Measurements from ENCODE around the gene OSMR.

Gene OSMR

DNA sequence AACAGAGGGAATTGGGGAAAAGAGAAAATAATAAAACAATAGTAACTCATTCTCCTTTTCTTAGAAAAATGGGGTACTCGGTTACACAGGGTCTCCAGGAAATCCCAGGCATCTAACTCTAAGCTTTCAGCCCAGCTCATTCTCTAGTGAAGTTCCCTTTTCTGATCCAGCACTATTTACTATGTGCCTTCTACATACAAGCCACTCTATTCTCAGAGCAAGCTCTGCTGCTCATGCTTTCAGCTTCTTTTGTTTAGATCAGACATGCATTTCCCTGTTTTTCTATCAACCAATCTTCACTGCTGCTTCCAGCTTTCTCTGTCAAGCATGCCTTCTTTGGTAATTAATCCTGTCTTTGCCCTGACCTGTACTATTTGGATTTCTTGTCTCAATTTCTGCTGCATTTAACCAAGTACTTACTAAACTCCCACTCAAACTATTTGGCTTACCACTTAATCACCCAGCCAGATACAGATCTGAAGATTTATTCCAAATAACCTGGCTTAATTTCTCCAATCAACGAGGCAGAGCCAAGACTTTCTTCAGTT lies 25.3 kb downstream of the OSMR start:
- H3K27me3 ChIP-seq (ENCODE audit: low read length), result no peaks in the 10 kb centered on the region
- H3K9me2 ChIP-seq (replicated peaks; ENCODE audit: insufficient read depth, low read length), result no peaks in the 10 kb centered on the region
- no peak overlapping the region for H3K4me3 ChIP-seq (ENCODE audit: insufficient read depth, low read length, poor library complexity, severe bottlenecking)
- no peak overlapping the region for H3K9ac ChIP-seq (ENCODE audit: low read length)
- H3F3A ChIP-seq (ENCODE audit: insufficient read depth), result no peaks in the 10 kb centered on the region
- no peak overlapping the region for H3K27ac ChIP-seq (ENCODE audit: low read depth, low read length)
- no peaks in the 10 kb centered on the region for H3K79me2 ChIP-seq (ENCODE audit: insufficient read depth, low read length)
- no peak for TF ChIP-seq EZH2phosphoT487 (conservative IDR thresholded peaks at IDR 0.05; ENCODE audit: low read length)
- TF ChIP-seq, protein P1, sequence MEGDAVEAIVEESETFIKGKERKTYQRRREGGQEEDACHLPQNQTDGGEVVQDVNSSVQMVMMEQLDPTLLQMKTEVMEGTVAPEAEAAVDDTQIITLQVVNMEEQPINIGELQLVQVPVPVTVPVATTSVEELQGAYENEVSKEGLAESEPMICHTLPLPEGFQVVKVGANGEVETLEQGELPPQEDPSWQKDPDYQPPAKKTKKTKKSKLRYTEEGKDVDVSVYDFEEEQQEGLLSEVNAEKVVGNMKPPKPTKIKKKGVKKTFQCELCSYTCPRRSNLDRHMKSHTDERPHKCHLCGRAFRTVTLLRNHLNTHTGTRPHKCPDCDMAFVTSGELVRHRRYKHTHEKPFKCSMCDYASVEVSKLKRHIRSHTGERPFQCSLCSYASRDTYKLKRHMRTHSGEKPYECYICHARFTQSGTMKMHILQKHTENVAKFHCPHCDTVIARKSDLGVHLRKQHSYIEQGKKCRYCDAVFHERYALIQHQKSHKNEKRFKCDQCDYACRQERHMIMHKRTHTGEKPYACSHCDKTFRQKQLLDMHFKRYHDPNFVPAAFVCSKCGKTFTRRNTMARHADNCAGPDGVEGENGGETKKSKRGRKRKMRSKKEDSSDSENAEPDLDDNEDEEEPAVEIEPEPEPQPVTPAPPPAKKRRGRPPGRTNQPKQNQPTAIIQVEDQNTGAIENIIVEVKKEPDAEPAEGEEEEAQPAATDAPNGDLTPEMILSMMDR (IDR thresholded peaks at IDR 0.05; ENCODE audit: insufficient read depth, low read length, poor library complexity, severe bottlenecking), result no peak
- H3K36me3 ChIP-seq (ENCODE audit: low read length), result no peaks in the 10 kb centered on the region
- H3K9me3 ChIP-seq (ENCODE audit: insufficient read depth, low read length), result no peaks in the 10 kb centered on the region
- no peaks in the 10 kb centered on the region for H4K20me1 ChIP-seq (ENCODE audit: low read depth, low read length)
- no peak overlapping the region for H2AFZ ChIP-seq (ENCODE audit: low read depth, low read length, severe bottlenecking)
- no peak overlapping the region for H3K4me2 ChIP-seq (ENCODE audit: low read depth, low read length, poor library complexity, severe bottlenecking)

DNA sequence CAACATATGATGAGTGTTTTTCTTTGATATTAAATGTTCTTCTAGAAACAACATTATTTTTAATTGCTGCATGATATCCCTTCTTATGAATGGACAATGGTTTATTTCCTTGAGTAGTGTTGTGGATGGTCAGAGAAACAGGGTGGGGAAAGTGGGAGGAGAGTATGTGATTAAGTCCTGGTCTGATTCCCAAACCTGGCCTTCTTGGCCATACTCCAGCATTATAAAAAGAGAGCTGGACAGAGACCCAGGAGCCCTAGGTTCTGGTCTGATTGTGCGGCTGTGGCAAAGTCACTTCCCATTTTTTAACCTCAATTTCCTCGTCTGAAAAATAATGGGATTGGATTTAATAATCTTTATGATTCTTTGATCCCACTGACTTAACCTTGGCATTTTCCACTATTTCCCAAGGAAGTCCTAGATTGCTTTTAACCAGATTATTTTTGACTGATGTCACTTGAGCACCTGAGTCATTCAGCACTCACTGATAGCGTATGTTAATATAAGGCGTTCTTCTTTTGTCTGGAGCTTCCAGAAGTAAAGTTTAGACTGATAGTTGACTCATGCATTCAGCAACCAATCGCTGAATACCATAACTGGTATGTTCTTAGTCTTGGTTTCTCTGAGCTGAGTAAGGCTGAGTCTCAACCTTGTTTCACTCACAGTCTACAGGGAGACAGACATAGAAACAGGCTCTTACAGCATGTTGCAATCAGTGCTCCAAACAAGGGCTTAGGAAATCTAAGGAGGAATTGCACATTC lies 26.2 kb downstream of the OSMR start:
- no peaks in the 10 kb centered on the region for H3K27me3 ChIP-seq (ENCODE audit: low read length)
- H3K36me3 ChIP-seq (ENCODE audit: low read length), result no peaks in the 10 kb centered on the region
- H3K4me2 ChIP-seq (ENCODE audit: low read depth, low read length, poor library complexity, severe bottlenecking), result no peak overlapping the region
- H3K79me2 ChIP-seq (ENCODE audit: insufficient read depth, low read length), result no peaks in the 10 kb centered on the region
- H2AFZ ChIP-seq (ENCODE audit: low read depth, low read length, severe bottlenecking), result no peak overlapping the region
- H3F3A ChIP-seq (ENCODE audit: insufficient read depth), result no peaks in the 10 kb centered on the region
- no peak for TF ChIP-seq EZH2phosphoT487 (conservative IDR thresholded peaks at IDR 0.05; ENCODE audit: low read length)
- H3K4me3 ChIP-seq (ENCODE audit: insufficient read depth, low read length, poor library complexity, severe bottlenecking), result no peak overlapping the region
- no peaks in the 10 kb centered on the region for H3K9me3 ChIP-seq (ENCODE audit: insufficient read depth, low read length)
- H4K20me1 ChIP-seq (ENCODE audit: low read depth, low read length), result no peaks in the 10 kb centered on the region
- H3K9ac ChIP-seq (ENCODE audit: low read length), result no peak overlapping the region
- no peaks in the 10 kb centered on the region for H3K9me2 ChIP-seq (replicated peaks; ENCODE audit: insufficient read depth, low read length)
- no peak overlapping the region for H3K27ac ChIP-seq (ENCODE audit: low read depth, low read length)

DNA sequence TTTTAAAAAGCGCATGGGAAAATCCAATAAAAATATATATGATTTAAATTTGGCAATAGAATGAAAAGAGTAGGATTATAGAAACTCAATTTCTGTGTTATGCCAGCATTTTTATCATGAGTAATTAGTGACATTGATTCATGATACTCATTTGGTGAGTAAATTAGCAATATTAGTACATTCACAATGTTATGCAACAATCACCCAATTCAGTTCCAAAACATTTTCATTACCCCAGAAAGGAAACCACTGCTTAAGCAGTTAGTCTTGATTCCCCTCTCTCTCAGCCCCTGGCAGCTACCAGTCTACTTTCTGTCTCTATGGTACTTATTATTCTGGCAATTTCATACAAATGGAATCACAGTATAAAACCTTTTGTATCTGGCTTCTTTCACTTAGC lies 27.0 kb downstream of the OSMR start:
- Histone ChIP-seq H2AFZ (ENCODE audit: low read depth, low read length, severe bottlenecking) (no peak overlapping the region), H3K4me2 (ENCODE audit: low read depth, low read length, poor library complexity, severe bottlenecking) (no peak overlapping the region), H3K27me3 (ENCODE audit: low read length) (no peaks in the 10 kb centered on the region), H3F3A (ENCODE audit: insufficient read depth) (no peaks in the 10 kb centered on the region), H3K9ac (ENCODE audit: low read length) (no peak overlapping the region), H3K36me3 (ENCODE audit: low read length) (no peaks in the 10 kb centered on the region), H3K79me2 (ENCODE audit: insufficient read depth, low read length) (no peaks in the 10 kb centered on the region), H3K27ac (ENCODE audit: low read depth, low read length) (no peak overlapping the region), H3K9me2 (replicated peaks; ENCODE audit: insufficient read depth, low read length) (no peaks in the 10 kb centered on the region), H4K20me1 (ENCODE audit: low read depth, low read length) (no peaks in the 10 kb centered on the region), H3K9me3 (ENCODE audit: insufficient read depth, low read length) (no peaks in the 10 kb centered on the region), H3K4me3 (ENCODE audit: insufficient read depth, low read length, poor library complexity, severe bottlenecking) (no peak overlapping the region)
- no peak for TF ChIP-seq EZH2phosphoT487 (conservative IDR thresholded peaks at IDR 0.05; ENCODE audit: low read length)
- TF ChIP-seq, protein P1 (IDR thresholded peaks at IDR 0.05; ENCODE audit: insufficient read depth, low read length, poor library complexity, severe bottlenecking), result no peak

DNA sequence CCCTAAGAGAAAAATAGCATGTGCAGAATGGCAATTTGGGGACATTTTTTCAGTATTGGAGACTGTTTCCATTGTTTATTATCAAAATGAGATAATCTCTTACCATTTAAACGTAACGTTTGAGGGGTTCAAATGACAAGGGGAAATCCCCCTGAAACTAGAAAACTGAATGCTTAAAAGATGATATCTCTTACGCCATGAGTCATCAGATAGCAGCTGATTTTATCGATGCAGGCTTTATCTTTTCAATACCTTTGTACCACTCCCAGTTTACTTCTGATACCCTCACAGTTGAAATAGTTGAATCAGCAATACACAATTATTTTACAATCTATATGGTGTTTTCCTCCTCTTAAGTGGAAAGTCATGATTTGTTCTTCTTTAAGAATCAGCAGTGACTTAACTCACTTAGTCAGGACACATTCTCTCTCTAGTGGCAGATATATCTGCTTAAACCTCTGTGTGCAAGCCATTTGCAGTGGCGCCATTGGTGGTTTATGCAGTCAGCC lies 29.2 kb downstream of the OSMR start:
- no peak overlapping the region for H3K27ac ChIP-seq (ENCODE audit: low read depth, low read length)
- no peak overlapping the region for H2AFZ ChIP-seq (ENCODE audit: low read depth, low read length, severe bottlenecking)
- H4K20me1 ChIP-seq (ENCODE audit: low read depth, low read length), result no peaks in the 10 kb centered on the region
- H3K9ac ChIP-seq (ENCODE audit: low read length), result no peak overlapping the region
- no peaks in the 10 kb centered on the region for H3K9me2 ChIP-seq (replicated peaks; ENCODE audit: insufficient read depth, low read length)
- TF ChIP-seq, protein P1 (IDR thresholded peaks at IDR 0.05; ENCODE audit: insufficient read depth, low read length, poor library complexity, severe bottlenecking), result no peak
- TF ChIP-seq EZH2phosphoT487 (conservative IDR thresholded peaks at IDR 0.05; ENCODE audit: low read length), result no peak
- no peaks in the 10 kb centered on the region for H3F3A ChIP-seq (ENCODE audit: insufficient read depth)
- no peaks in the 10 kb centered on the region for H3K36me3 ChIP-seq (ENCODE audit: low read length)
- H3K27me3 ChIP-seq (ENCODE audit: low read length), result no peaks in the 10 kb centered on the region
- H3K79me2 ChIP-seq (ENCODE audit: insufficient read depth, low read length), result no peaks in the 10 kb centered on the region
- H3K4me2 ChIP-seq (ENCODE audit: low read depth, low read length, poor library complexity, severe bottlenecking), result no peak overlapping the region
- H3K9me3 ChIP-seq (ENCODE audit: insufficient read depth, low read length), result no peaks in the 10 kb centered on the region
- no peak overlapping the region for H3K4me3 ChIP-seq (ENCODE audit: insufficient read depth, low read length, poor library complexity, severe bottlenecking)
